ENCODE measurements around the gene BMP3.
A peak's percentile ranks its signal among the peaks of the same experiment; 100 is the strongest.

Gene BMP3

GRCh38 chr4:81061344-81061730 is 30.8 kb downstream of the BMP3 start:
- no peak overlapping the region for H3K4me3 ChIP-seq (ENCODE audit: low read depth, low read length)
- DNase-seq (ENCODE audit: low read depth) = no peak
- no peak for TF ChIP-seq CTCF (conservative IDR thresholded peaks at IDR 0.05; ENCODE audit: low read depth, low read length)

- no peak for DNase-seq (ENCODE audit: low read depth)
- TF ChIP-seq CTCF (conservative IDR thresholded peaks at IDR 0.05; ENCODE audit: low read depth, low read length) = no peak
- no peak overlapping the region for H3K4me3 ChIP-seq (ENCODE audit: low read depth, low read length)
Observed at GRCh38 chr4:81062001-81062400, 31.5 kb downstream of the BMP3 start.

GRCh38 chr4:81065446-81065845 is 34.9 kb downstream of the BMP3 start:
- no peak for TF ChIP-seq CTCF (conservative IDR thresholded peaks at IDR 0.05; ENCODE audit: low read depth, low read length)
- no peak overlapping the region for H3K4me3 ChIP-seq (ENCODE audit: low read depth, low read length)

GRCh38 chr4:81069706-81070331 is 39.3 kb downstream of the BMP3 start:
- peak; percentile 96 for TF ChIP-seq CTCF (conservative IDR thresholded peaks at IDR 0.05; ENCODE audit: low read depth, low read length)
- DNase-seq (ENCODE audit: low read depth) = peak; percentile 96
- H3K4me3 ChIP-seq (ENCODE audit: low read depth, low read length) = no peak overlapping the region

More at GRCh38 chr4:81065446-81065845, 34.9 kb downstream of the BMP3 start:
- no peak for DNase-seq (ENCODE audit: low read depth)

- no peak for TF ChIP-seq CTCF (conservative IDR thresholded peaks at IDR 0.05; ENCODE audit: low read depth, low read length)
- no peak for DNase-seq (ENCODE audit: low read depth)
- no peak overlapping the region for H3K4me3 ChIP-seq (ENCODE audit: low read depth, low read length)
Observed at GRCh38 chr4:81071013-81071412, 40.5 kb downstream of the BMP3 start.

GRCh38 chr4:81081156-81081555 is 50.6 kb downstream of the BMP3 start:
- H3K4me3 ChIP-seq (ENCODE audit: low read depth, low read length) = no peak overlapping the region
- DNase-seq (ENCODE audit: low read depth) = no peak
- TF ChIP-seq CTCF (conservative IDR thresholded peaks at IDR 0.05; ENCODE audit: low read depth, low read length) = no peak

GRCh38 chr4:81084029-81084428 is 53.5 kb downstream of the BMP3 start:
- no peak overlapping the region for H3K4me3 ChIP-seq (ENCODE audit: low read depth, low read length)
- peak; percentile 64 for DNase-seq (ENCODE audit: low read depth)
- peak; percentile 56 for TF ChIP-seq CTCF (conservative IDR thresholded peaks at IDR 0.05; ENCODE audit: low read depth, low read length)

Measured in choroid plexus epithelial cell (primary cell).